Measurements from ENCODE around the gene ANKRD53.

DNA sequence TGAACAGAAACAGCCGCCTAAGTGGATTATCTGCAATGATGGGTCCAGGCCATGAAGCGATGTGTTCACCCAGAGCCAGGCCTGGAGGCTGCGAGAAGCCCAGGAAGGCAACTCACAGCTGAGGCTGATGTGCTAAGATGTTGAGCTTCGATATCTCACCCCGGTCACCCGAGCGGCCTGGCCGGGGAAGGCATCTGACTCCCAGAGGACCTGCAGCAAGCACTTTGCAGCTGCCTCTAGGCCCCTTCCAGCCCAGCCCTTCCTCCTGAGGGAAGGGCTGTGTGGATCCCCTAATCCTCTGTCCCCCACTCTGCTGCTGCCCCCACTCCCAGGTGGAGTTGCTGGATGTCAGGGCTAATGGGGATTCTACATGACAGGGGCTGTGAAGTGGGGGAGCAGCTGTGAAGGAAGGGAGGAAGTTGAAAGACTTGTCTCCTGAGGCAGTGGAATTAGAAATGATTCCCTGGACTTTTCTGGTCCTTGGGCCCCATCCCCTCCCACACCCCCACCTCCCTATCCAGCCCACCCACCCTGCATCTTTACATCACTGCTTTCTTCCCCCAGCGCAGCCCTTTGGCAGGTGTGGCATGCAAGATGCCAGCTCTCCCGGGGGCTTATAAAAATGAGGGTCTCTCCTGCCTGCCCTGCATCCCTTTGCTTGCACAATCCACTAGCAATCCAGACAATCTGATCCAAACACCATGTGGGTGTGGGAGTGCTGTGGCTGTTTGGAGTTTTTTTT lies 38.4 kb upstream of the ANKRD53 start:
- TF ChIP-seq, protein P1, sequence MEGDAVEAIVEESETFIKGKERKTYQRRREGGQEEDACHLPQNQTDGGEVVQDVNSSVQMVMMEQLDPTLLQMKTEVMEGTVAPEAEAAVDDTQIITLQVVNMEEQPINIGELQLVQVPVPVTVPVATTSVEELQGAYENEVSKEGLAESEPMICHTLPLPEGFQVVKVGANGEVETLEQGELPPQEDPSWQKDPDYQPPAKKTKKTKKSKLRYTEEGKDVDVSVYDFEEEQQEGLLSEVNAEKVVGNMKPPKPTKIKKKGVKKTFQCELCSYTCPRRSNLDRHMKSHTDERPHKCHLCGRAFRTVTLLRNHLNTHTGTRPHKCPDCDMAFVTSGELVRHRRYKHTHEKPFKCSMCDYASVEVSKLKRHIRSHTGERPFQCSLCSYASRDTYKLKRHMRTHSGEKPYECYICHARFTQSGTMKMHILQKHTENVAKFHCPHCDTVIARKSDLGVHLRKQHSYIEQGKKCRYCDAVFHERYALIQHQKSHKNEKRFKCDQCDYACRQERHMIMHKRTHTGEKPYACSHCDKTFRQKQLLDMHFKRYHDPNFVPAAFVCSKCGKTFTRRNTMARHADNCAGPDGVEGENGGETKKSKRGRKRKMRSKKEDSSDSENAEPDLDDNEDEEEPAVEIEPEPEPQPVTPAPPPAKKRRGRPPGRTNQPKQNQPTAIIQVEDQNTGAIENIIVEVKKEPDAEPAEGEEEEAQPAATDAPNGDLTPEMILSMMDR (IDR thresholded peaks at IDR 0.05; ENCODE audit: low read depth, low read length): no peak
- TF ChIP-seq EZH2phosphoT487 (IDR thresholded peaks at IDR 0.05; ENCODE audit: low read depth): no peak
